ENCODE measurements around the gene RHEBL1. TPM values are rescaled to one million over a fixed set of nuclear protein-coding genes. Genes with fewer than 3 reads are reported as not detected.

The RHEBL1 gene
- total and polyA plus RNA-seq, 2 of the 8 experiments (the other 6 are each of a cell fraction or from before 2014, with no cell fraction given) = 7.5 to 9.4 TPM

DNA sequence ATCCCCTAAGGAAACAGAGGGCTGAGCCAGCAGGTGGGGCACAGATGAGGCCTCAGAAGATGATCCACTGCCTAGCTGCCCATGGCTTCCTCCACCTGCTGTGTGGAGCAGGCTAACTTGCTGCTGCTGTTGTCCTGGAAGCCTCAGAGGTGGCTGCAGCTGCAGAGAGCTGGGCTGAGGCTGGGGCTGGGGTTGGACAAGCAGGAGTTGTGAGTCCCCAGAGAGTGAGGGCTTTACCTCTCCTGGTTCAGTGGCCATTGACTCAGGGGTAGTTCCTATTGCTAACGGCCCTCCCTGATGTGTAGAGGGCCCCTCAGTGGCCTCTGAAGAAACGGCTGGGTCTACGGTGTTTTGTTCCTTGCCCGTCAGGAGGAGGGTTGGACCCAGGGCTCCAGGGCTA, 37.5 kb downstream of the RHEBL1 start:
- Histone ChIP-seq H4K20me1 (replicated peaks in 1 of 2; ENCODE audit: control insufficient read depth in 1 of 2, insufficient read depth in 2 of 2, low read length in 2 of 2) (peaks cover 4 to 11% of the 10 kb centered on the region in 2 experiments), H3K4me3 (ENCODE audit: extremely low read depth in 1 of 4, insufficient read depth in 2 of 4, low read depth in 3 of 4, low read length in 4 of 4) (no peak overlapping the region), H3K4ac (replicated peaks; ENCODE audit: insufficient read length, low read depth, low read length) (no peak overlapping the region), H4K8ac (ENCODE audit: extremely low read depth, insufficient read depth, low read length) (no peak overlapping the region), H3K27me3 (replicated peaks in 1 of 4; ENCODE audit: control insufficient read depth in 3 of 4, extremely low read depth in 1 of 4, insufficient read depth in 3 of 4, low read length in 3 of 4) (no peaks in the 10 kb centered on the region), H3K79me2 (ENCODE audit: control insufficient read depth in 1 of 2, insufficient read depth in 2 of 2, low read length in 2 of 2) (no peaks in the 10 kb centered on the region), H3K9ac (replicated peaks in 1 of 4; ENCODE audit: extremely low read depth in 1 of 4, low read depth in 3 of 4, low read length in 3 of 4) (no peak overlapping the region), H3K23ac (ENCODE audit: insufficient read length) (no peak overlapping the region), H2AK5ac (ENCODE audit: low read depth, low read length) (no peak overlapping the region), H3K27ac (ENCODE audit: low read depth, low read length) (no peak overlapping the region), H2BK5ac (ENCODE audit: low read depth, low read length) (no peak overlapping the region), H2BK20ac (ENCODE audit: low read length) (no peak overlapping the region), H4K5ac (ENCODE audit: insufficient read length, low read depth, low read length) (no peak overlapping the region), H3K36me3 (ENCODE audit: control insufficient read depth in 2 of 4, insufficient read depth in 4 of 4, low read length in 3 of 4) (peaks cover 40 to 73% (median 69%) of the 10 kb centered on the region in 4 experiments), H2BK12ac (ENCODE audit: low read depth, low read length) (no peak overlapping the region), H3K79me1 (ENCODE audit: low read depth, low read length) (no peaks in the 10 kb centered on the region; the same call in none of the 2 replicates), H3K18ac (ENCODE audit: extremely low read depth, low read length) (no peak overlapping the region), H3K4me2 (ENCODE audit: insufficient read depth in 1 of 2, low read depth in 2 of 2, low read length in 2 of 2) (no peak overlapping the region), H2BK120ac (replicated peaks; ENCODE audit: low read depth, low read length) (no peak overlapping the region), H3K56ac (replicated peaks; ENCODE audit: insufficient read length, low read depth, low read length) (no peak overlapping the region), H4K91ac (replicated peaks; ENCODE audit: insufficient read length, low read length) (no peak overlapping the region), H2AFZ (ENCODE audit: low read length) (no peak overlapping the region), H3K4me1 (replicated peaks in 1 of 4; ENCODE audit: control insufficient read depth in 3 of 4, insufficient read depth in 4 of 4, low read length in 3 of 4) (no peaks in the 10 kb centered on the region), H3K14ac (ENCODE audit: insufficient read length) (no peak overlapping the region), H2BK15ac (ENCODE audit: low read length) (no peak overlapping the region), H3K23me2 (ENCODE audit: low read depth, low read length) (no peaks in the 10 kb centered on the region), H3K9me3 (ENCODE audit: insufficient read depth in 2 of 2, low read depth in 1 of 2, low read length in 1 of 2) (no peaks in the 10 kb centered on the region)
- FAIRE-seq (no peak), DNase-seq (ENCODE audit: low read depth in 1 of 2, low spot score in 2 of 2) (no peak)
- CTCF ChIA-PET (ENCODE audit: partially characterized antibody) = interaction anchor here (5.4 to 12.2 kb wide), 2 partner anchors 11 to 14 kb away, joined by 34 to 126 read pairs; no protein-coding TSS in a partner anchor
- POLR2A ChIA-PET (ENCODE audit: partially characterized antibody) = interaction anchor here (0.9 to 22.2 kb wide), 7 partner anchors 2 to 30 kb away, joined by 3 to 339 read pairs (median 5); partner anchors contain the start of gene KMT2D
- WGBS, 2 experiments (ENCODE audit: extremely low coverage in 1 of 2, insufficient coverage in 1 of 2, insufficient read length in 1 of 2, insufficient replicate concordance in 2 of 2, low coverage in 1 of 2, low lambda C conversion rate in 2 of 2, missing lambda C conversion rate in 1 of 2) = 94% methylated on average over 4 of the region's 4 CpGs; no CpG with 5 or more reads in 1 of the 2 experiments
- TF ChIP-seq, protein P1, sequence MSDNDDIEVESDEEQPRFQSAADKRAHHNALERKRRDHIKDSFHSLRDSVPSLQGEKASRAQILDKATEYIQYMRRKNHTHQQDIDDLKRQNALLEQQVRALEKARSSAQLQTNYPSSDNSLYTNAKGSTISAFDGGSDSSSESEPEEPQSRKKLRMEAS (IDR thresholded peaks at IDR 0.05) = no peak

All from H1 (cell line).